Epidermal melanocyte (primary cell): ENCODE measurements around the gene PGF.

Source experiments
- DNase-seq: peaks from one replicate; pipeline ENCODE4 v3.0.0; 2011; ENCODE audit warnings: low spot score; ENCODE audit not compliant: insufficient read length

The PGF gene

GRCh38 chr14:74898694-74899093, 56.7 kb downstream of the PGF start:
- no peak for DNase-seq

DNA sequence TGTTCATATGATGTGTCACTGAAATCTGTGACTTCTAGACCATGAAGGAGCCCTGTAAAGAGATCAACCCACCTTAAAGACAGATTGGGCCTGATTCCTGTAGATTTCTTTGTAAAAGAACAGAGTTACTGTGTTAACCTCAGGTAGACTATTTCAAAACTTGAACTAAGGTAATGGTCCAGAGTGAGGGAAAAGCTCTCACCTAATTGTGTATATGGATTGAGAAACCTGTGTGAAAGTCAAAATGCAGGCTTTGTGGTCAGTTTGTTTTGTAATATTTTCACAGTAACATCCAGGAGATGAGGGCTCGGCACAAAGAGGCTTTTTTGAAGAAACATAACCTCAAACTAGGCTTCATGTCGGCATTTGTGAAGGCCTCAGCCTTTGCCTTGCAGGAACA, 57.3 kb downstream of the PGF start:
- DNase-seq = no peak

DNA sequence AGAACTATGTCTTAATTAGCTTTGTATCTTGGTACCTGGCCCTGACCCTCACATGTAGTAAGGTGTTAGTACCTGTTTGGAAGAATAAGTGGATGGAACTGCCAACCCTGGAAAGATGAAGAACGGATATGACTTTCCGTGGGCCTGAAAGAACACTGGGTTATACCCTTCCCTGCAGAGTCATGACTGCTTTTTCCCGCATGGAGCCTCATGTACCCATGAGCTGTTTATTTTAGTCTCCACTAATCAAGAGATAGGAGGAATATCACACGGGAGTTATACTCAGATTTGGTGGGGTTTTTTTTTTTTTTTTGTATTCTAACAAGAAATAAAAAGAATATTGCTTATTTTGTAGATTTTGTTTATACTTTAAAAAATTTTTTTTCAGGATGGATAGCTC, 57.8 kb downstream of the PGF start:
- no peak for DNase-seq

DNA sequence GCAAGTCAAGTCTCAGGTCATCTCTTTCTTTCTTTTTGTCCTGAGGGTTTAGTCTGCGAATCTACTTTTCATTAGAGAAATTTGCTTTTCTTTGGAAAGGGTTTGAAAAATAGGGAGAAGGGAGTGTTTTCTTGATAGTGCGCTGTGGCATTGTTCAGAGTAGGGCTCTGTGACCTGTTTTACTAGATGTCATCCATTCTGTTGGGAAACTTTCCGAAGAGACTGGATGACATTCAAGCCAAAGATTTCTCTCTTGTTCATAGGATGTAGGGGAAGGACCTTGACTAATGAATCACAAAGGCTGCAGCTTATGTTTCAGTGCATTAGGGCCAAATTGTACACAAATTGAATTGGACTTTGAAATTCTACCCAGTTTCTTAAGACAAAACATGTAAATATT, 59.0 kb downstream of the PGF start:
- no peak for DNase-seq

GRCh38 chr14:74893614-74894091, 61.7 kb downstream of the PGF start:
- DNase-seq = no peak

GRCh38 chr14:74892745-74893144, 62.7 kb downstream of the PGF start:
- no peak for DNase-seq

DNA sequence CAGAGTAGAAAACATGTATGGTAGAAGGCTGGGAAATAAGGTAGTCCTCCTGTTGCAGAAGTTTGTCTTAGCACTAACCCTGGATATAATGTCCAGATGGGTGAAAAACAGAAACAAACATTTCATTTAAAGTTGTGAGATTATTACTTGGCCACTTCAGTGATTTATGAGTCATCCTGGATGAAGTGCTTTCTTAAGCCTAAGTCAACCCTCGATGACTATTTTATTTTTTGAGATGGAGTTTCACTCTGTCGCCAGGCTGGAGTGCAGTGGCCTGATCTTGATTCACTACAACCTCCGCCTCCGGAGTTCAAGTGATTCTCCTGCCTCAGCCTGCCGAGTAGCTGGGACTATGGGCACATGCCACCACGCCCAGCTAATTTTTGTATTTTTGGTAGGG, 63.5 kb downstream of the PGF start:
- no peak for DNase-seq
